ENCODE measurements around the gene GORAB.

The GORAB gene

GRCh38 chr1:170583186-170583585 is 51.2 kb downstream of the GORAB start:
- H3K4me3 ChIP-seq (replicated peaks; ENCODE audit: low read depth, low read length), result no peak overlapping the region
- no peak for DNase-seq (ENCODE audit: extremely low read depth, low read depth)
- no peak for TF ChIP-seq CTCF (IDR thresholded peaks at IDR 0.05; ENCODE audit: low read depth, low read length, missing control alignments)

GRCh38 chr1:170586321-170587252 is 54.6 kb downstream of the GORAB start:
- TF ChIP-seq CTCF (IDR thresholded peaks at IDR 0.05; ENCODE audit: low read depth, low read length, missing control alignments), result no peak
- no peak for DNase-seq (ENCODE audit: extremely low read depth, low read depth)
- no peak overlapping the region for H3K4me3 ChIP-seq (replicated peaks; ENCODE audit: low read depth, low read length)

- no peak for TF ChIP-seq CTCF (IDR thresholded peaks at IDR 0.05; ENCODE audit: low read depth, low read length, missing control alignments)
- no peak for DNase-seq (ENCODE audit: extremely low read depth, low read depth)
- no peak overlapping the region for H3K4me3 ChIP-seq (replicated peaks; ENCODE audit: low read depth, low read length)
Measured at GRCh38 chr1:170587253-170587593, 55.3 kb downstream of the GORAB start.

- no peak for TF ChIP-seq CTCF (IDR thresholded peaks at IDR 0.05; ENCODE audit: low read depth, low read length, missing control alignments)
- DNase-seq (ENCODE audit: extremely low read depth, low read depth), result no peak
- H3K4me3 ChIP-seq (replicated peaks; ENCODE audit: low read depth, low read length), result no peak overlapping the region
Measured at GRCh38 chr1:170590921-170591705, 59.1 kb downstream of the GORAB start.

GRCh38 chr1:170592591-170593111 is 60.7 kb downstream of the GORAB start:
- H3K4me3 ChIP-seq (replicated peaks; ENCODE audit: low read depth, low read length), result no peak overlapping the region
- no peak for TF ChIP-seq CTCF (IDR thresholded peaks at IDR 0.05; ENCODE audit: low read depth, low read length, missing control alignments)
- DNase-seq (ENCODE audit: extremely low read depth, low read depth), result peak; percentile 26

- DNase-seq (ENCODE audit: extremely low read depth, low read depth), result no peak
- TF ChIP-seq CTCF (IDR thresholded peaks at IDR 0.05; ENCODE audit: low read depth, low read length, missing control alignments), result no peak
- peak overlapping the region; percentile 1; the same call in 1 of the 2 replicates for H3K4me3 ChIP-seq (replicated peaks; ENCODE audit: low read depth, low read length)
Measured at GRCh38 chr1:170593173-170594011, 61.4 kb downstream of the GORAB start.

Data from HFF-Myc (cell line).